Right lobe of liver (tissue), 4 donors: ENCODE data around the gene WNT7A.

Experiments used
- CTCF ChIP-seq, 4 donors: fragments of 200-600 bp in 3 of 4; fragments of 450-650 bp in 1 of 4; IDR thresholded peaks; one replicate each; pipeline versions ENCODE4 v1.5.1 to v1.8.0; 2016 to 2022; ENCODE audit warnings: antibody characterized with exemption in 4 of 4, mild to moderate bottlenecking in 2 of 4
- POLR2A ChIP-seq: fragments of 450-650 bp; IDR thresholded peaks from one replicate; pipeline ENCODE4 v1.6.1; 2017; ENCODE audit warnings: antibody characterized with exemption, mild to moderate bottlenecking
- donor health status: DM: no; HTN: no; CAD: no.
- donor health status: DM: no; HTN: no; CAD: no.
- donor health status: DM: no; HTN: yes; CAD: no.

DNA sequence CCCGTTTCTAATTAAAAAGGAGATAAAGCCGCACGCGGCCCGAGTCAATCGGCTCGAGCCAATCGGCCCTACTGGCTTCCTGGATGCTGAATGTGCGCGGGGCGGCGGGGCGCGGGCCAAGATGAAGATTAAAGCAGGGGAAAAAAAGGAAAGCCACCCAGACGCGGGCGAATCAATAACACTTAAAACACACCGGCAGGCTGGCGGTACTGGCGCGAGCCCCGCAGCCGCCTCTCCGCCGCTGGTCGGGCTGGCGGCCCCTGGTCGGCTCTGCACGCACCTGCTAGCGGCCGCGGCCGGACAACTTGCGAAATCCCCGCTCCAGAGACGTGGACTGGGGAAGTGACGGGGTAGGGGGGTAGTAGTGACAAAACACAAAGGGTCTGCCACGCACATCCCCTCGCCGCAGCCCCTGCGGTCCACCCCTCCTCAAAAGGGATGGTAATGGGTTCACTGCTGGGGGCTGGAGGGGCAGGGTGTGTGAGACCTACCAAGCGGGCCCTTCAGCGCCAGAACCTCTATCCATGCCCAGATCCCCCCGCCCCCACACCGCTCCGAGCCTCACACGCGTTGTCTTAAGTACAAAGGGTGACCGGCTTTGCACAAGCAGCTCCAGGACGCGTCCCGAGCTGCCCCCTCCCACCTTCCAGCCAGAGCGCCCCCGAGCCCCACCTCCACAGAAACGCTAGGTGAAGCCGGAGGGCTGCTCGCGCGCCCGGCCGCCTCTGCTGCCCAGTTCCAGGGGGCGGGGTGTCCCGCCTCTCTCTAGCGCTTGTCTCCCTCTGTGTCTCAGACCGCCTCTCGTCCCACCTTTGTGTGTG lies 1.4 kb downstream of the WNT7A start:
- TF ChIP-seq CTCF (IDR thresholded peaks at IDR 0.05) (no peak), POLR2A (no peak)
